PC-3 (cell line): Measurements from ENCODE around the gene KIF11. TPM values are rescaled to one million over a fixed set of nuclear protein-coding genes. Genes with fewer than 3 reads are reported as not detected.
A peak's percentile ranks its signal among the peaks of the same experiment; 100 is the strongest.

ENCODE experiments used
- ATAC-seq: fragments of 200-7000 bp; cut with Tn5 transposase; 2 replicates; pipeline ENCODE4 v1.9.1; 2020; ENCODE audit warnings: mild to moderate bottlenecking, moderate library complexity
- BruUV-seq: library from RNA; stranded (reverse); fragments of 400-500 nt; replicated peaks from 2 replicates; lab custom pipeline; 2021; lab: Mats Ljungman, UMichigan
- CTCF ChIA-PET: fragments of 300-600 bp; sonication (Branson Sonifier 250); formaldehyde crosslinking; loops from one replicate; lab custom pipeline; 2022; ENCODE audit warnings: antibody characterized with exemption; lab: Charles Lee
- POLR2A ChIA-PET: fragments of 300-600 bp; sonication (Branson Sonifier 250); formaldehyde crosslinking; loops from one replicate; lab custom pipeline; 2022; ENCODE audit warnings: antibody characterized with exemption; ENCODE audit not compliant: unreplicated experiment; lab: Charles Lee
- DNase-seq: peaks from one replicate; pipeline ENCODE4 v3.0.0-alpha.2; 2015
- H2AFZ ChIP-seq: fragments of 300-600 bp; sonication (generic); 2 replicates; pipeline ENCODE4 v1.6.0; 2016; ENCODE audit warnings: antibody characterized with exemption, low read length
- H3F3A ChIP-seq: fragments of 300-600 bp; sonication (generic); one replicate; pipeline ENCODE4 v1.6.0; 2017; ENCODE audit warnings: antibody characterized with exemption, low read length, control low read depth, mild to moderate bottlenecking; ENCODE audit not compliant: unreplicated experiment
- H3K27ac ChIP-seq: fragments of 300-600 bp; sonication (generic); 2 replicates; pipeline ENCODE4 v1.5.1; 2016; ENCODE audit warnings: mild to moderate bottlenecking, low read length
- H3K27me3 ChIP-seq: fragments of 300-600 bp; sonication (generic); 2 replicates; pipeline ENCODE4 v1.6.1; 2016; ENCODE audit warnings: low read length, mixed read lengths
- H3K36me3 ChIP-seq: fragments of 300-600 bp; sonication (generic); 2 replicates; pipeline ENCODE4 v1.6.1; 2016; ENCODE audit warnings: low read depth, mixed run types, low read length, mixed read lengths
- H3K4me1 ChIP-seq: fragments of 300-600 bp; sonication (generic); 2 replicates; pipeline ENCODE4 v1.5.1; 2016; ENCODE audit warnings: low read length; ENCODE audit not compliant: insufficient read depth
- H3K4me2 ChIP-seq: fragments of 300-600 bp; sonication (generic); 2 replicates; pipeline ENCODE4 v1.6.0; 2016; ENCODE audit warnings: low read length
- H3K4me3 ChIP-seq: fragments of 300-600 bp; sonication (generic); 2 replicates; pipeline ENCODE4 v1.5.1; 2016; ENCODE audit warnings: mild to moderate bottlenecking, low read length, mixed read lengths
- H3K79me2 ChIP-seq: fragments of 300-600 bp; sonication (generic); 2 replicates; pipeline ENCODE4 v1.6.1; 2017; ENCODE audit warnings: low read length, mixed read lengths
- H3K9ac ChIP-seq: fragments of 300-600 bp; sonication (generic); 2 replicates; pipeline ENCODE4 v1.6.0; 2016; ENCODE audit warnings: mild to moderate bottlenecking, low read length
- H3K9me2 ChIP-seq: fragments of 300-600 bp; sonication (generic); replicated peaks from 2 replicates; pipeline ENCODE4 v1.6.1; 2016; ENCODE audit warnings: mixed run types, low read length, mixed read lengths
- H3K9me3 ChIP-seq: fragments of 300-600 bp; sonication (generic); 2 replicates; pipeline ENCODE4 v1.6.1; 2016; ENCODE audit warnings: low read length, mixed read lengths
- H4K20me1 ChIP-seq: fragments of 300-600 bp; sonication (generic); 2 replicates; pipeline ENCODE4 v1.6.1; 2016; ENCODE audit warnings: low read length, mixed read lengths
- EZH2 ChIP-seq: fragments of 300-600 bp; sonication (generic); IDR thresholded peaks from one replicate; pipeline ENCODE4 v1.6.1; 2017; ENCODE audit warnings: antibody characterized with exemption, mild to moderate bottlenecking, low read length; ENCODE audit not compliant: unreplicated experiment
- EZH2phosphoT487 ChIP-seq: fragments of 300-600 bp; sonication (generic); IDR thresholded peaks from 2 replicates; pipeline ENCODE4 v1.6.1; 2018; ENCODE audit warnings: mild to moderate bottlenecking, antibody characterized with exemption, low read length, borderline replicate concordance
- intact Hi-C: fragments of 100-400 bp; cut with micrococcal nuclease; formaldehyde crosslinking; loops from 2 replicates; pipeline ENCODE4 v1.9.0; 2023
- total RNA-seq: library from RNA; depleted of rRNA; stranded (reverse); fragments of >200 nt; gene quantifications from 2 replicates; pipeline ENCODE4 v1.2.3, GENCODE V29; 2014
- TF ChIP-seq, protein P1 (sequence below): fragments of 300-600 bp; sonication (generic); conservative IDR thresholded peaks from 2 replicates; pipeline ENCODE4 v1.5.1; 2017; ENCODE audit warnings: antibody characterized with exemption, low read depth, mild to moderate bottlenecking, low read length

The KIF11 gene
- total RNA-seq, 1 experiment from 2014 or later, result 26.2 TPM

- H3K9ac ChIP-seq, result peak within 1 kb of the TSS; percentile 33
- TF ChIP-seq, protein P1, sequence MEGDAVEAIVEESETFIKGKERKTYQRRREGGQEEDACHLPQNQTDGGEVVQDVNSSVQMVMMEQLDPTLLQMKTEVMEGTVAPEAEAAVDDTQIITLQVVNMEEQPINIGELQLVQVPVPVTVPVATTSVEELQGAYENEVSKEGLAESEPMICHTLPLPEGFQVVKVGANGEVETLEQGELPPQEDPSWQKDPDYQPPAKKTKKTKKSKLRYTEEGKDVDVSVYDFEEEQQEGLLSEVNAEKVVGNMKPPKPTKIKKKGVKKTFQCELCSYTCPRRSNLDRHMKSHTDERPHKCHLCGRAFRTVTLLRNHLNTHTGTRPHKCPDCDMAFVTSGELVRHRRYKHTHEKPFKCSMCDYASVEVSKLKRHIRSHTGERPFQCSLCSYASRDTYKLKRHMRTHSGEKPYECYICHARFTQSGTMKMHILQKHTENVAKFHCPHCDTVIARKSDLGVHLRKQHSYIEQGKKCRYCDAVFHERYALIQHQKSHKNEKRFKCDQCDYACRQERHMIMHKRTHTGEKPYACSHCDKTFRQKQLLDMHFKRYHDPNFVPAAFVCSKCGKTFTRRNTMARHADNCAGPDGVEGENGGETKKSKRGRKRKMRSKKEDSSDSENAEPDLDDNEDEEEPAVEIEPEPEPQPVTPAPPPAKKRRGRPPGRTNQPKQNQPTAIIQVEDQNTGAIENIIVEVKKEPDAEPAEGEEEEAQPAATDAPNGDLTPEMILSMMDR, result no peak
- TF ChIP-seq EZH2phosphoT487 (no peak), EZH2 (no peak)
- intact Hi-C loops, result loop anchor here (1.0 to 10.0 kb wide), 3 partner anchors 97 to 185 kb away; partner anchors contain the start of gene KIF11
- peak within 1 kb of the TSS; percentile 99 for H2AFZ ChIP-seq
- H3K9me2 ChIP-seq, result no peaks in the 10 kb centered on the region
- H3K4me3 ChIP-seq, result peak within 1 kb of the TSS; percentile 86
- peak within 1 kb of the TSS; percentile 90 for H3K4me2 ChIP-seq
- POLR2A ChIA-PET, result interaction anchor here (0.5 to 0.7 kb wide), 5 partner anchors 68 to 132 kb away, joined by 3 to 19 read pairs (median 3); no protein-coding TSS in a partner anchor
- no peak within 1 kb of the TSS for H3K27ac ChIP-seq
- CTCF ChIA-PET, result interaction anchor here (0.7 kb wide), 1 partner anchor 691 kb away, joined by 9 read pairs; no protein-coding TSS in a partner anchor
- H3K9me3 ChIP-seq, result no peaks in the 10 kb centered on the region
- peaks cover 14% of the 10 kb centered on the region for H3K79me2 ChIP-seq
- H3K36me3 ChIP-seq, result no peaks in the 10 kb centered on the region; the same call in 1 of the 2 replicates
- H3F3A ChIP-seq, result no peaks in the 10 kb centered on the region
- peaks cover 10% of the 10 kb centered on the region; the same call in 1 of the 2 replicates for H3K4me1 ChIP-seq
- ATAC-seq (peak; percentile 88), DNase-seq (peak; percentile 78)
- H4K20me1 ChIP-seq, result no peaks in the 10 kb centered on the region
- no peaks in the 10 kb centered on the region for H3K27me3 ChIP-seq
- BruUV-seq, result no TSS peak
Measured at GRCh38 chr10:92689663-92690210, 96.8 kb downstream of the KIF11 start, which contains the start of gene HHEX. Gene HHEX, plus strand, starts transcription at chr10:92689955. Its CDS starts 32 bp downstream, at chr10:92689987.

GRCh38 chr10:92690211-92690914 lies 97.4 kb downstream of the KIF11 start:
- Histone ChIP-seq H3K36me3 (no peaks in the 10 kb centered on the region; the same call in 1 of the 2 replicates), H3K27ac (no peak overlapping the region), H3K9ac (peak overlapping the region; percentile 26; the same call in 1 of the 2 replicates), H3K4me3 (peak overlapping the region; percentile 86), H3K79me2 (peaks cover 14% of the 10 kb centered on the region), H3F3A (no peaks in the 10 kb centered on the region), H4K20me1 (no peaks in the 10 kb centered on the region), H3K9me3 (no peaks in the 10 kb centered on the region), H3K4me2 (peak overlapping the region; percentile 84), H2AFZ (peak overlapping the region; percentile 99), H3K4me1 (peaks cover 10% of the 10 kb centered on the region; the same call in 1 of the 2 replicates), H3K27me3 (no peaks in the 10 kb centered on the region), H3K9me2 (no peaks in the 10 kb centered on the region)
- TF ChIP-seq EZH2, result no peak
- TF ChIP-seq EZH2phosphoT487, result peak; percentile 83
- ATAC-seq, result peak; percentile 53
- POLR2A ChIA-PET, result interaction anchor here (0.6 kb wide), 2 partner anchors 67 to 132 kb away, joined by 3 read pairs; no protein-coding TSS in a partner anchor
- CTCF ChIA-PET, result no interaction called here
- DNase-seq, result peak; percentile 55
- BruUV-seq, result no TSS peak
- intact Hi-C loops, result loop anchor here (1.0 to 10.0 kb wide), 2 partner anchors 132 to 184 kb away; no protein-coding TSS in a partner anchor

GRCh38 chr10:92690915-92691590 lies 98.1 kb downstream of the KIF11 start:
- Histone ChIP-seq H2AFZ (peak overlapping the region; percentile 99; the same call in 1 of the 2 replicates), H3K4me1 (peaks cover 10% of the 10 kb centered on the region; the same call in 1 of the 2 replicates), H3K4me3 (peak overlapping the region; percentile 86), H3K36me3 (no peaks in the 10 kb centered on the region; the same call in 1 of the 2 replicates), H3K9me3 (no peaks in the 10 kb centered on the region), H3K9me2 (no peaks in the 10 kb centered on the region), H3K4me2 (peak overlapping the region; percentile 84), H3K79me2 (peaks cover 14% of the 10 kb centered on the region), H3K27me3 (no peaks in the 10 kb centered on the region), H3K27ac (no peak overlapping the region), H3K9ac (no peak overlapping the region), H4K20me1 (no peaks in the 10 kb centered on the region), H3F3A (no peaks in the 10 kb centered on the region)
- intact Hi-C loops, result loop anchor here (1.0 to 10.0 kb wide), 2 partner anchors 131 to 184 kb away; no protein-coding TSS in a partner anchor
- ChIA-PET CTCF (no interaction called here), POLR2A (no interaction called here)
- DNase-seq (no peak), ATAC-seq (no peak)
- BruUV-seq, result TSS peak; percentile 51
- TF ChIP-seq, protein P1, result no peak
- TF ChIP-seq EZH2phosphoT487, result no peak
